Measurements from ENCODE around the gene GTF3C1.

The GTF3C1 gene

GRCh38 chr16:27472091-27473020, 77.4 kb downstream of the GTF3C1 start:
- DNase-seq (ENCODE audit: low read depth, low spot score): peak; percentile 34
- no peak for TF ChIP-seq CTCF (IDR thresholded peaks at IDR 0.05; ENCODE audit: low read depth, low read length)
- in situ Hi-C loops (cut with HindIII; ENCODE audit: low sequenced_read_pairs): no loop called here
- no peak overlapping the region for H3K4me3 ChIP-seq (ENCODE audit: low read depth, low read length)

GRCh38 chr16:27471661-27472060, 78.1 kb downstream of the GTF3C1 start:
- in situ Hi-C loops (cut with HindIII; ENCODE audit: low sequenced_read_pairs): no loop called here
- no peak for TF ChIP-seq CTCF (IDR thresholded peaks at IDR 0.05; ENCODE audit: low read depth, low read length)
- no peak overlapping the region for H3K4me3 ChIP-seq (ENCODE audit: low read depth, low read length)
- no peak for DNase-seq (ENCODE audit: low read depth, low spot score)

- H3K4me3 ChIP-seq (ENCODE audit: low read depth, low read length): no peak overlapping the region
- peak; percentile 65 for DNase-seq (ENCODE audit: low read depth, low spot score)
- in situ Hi-C loops (cut with HindIII; ENCODE audit: low sequenced_read_pairs): no loop called here
- peak; percentile 5 for TF ChIP-seq CTCF (IDR thresholded peaks at IDR 0.05; ENCODE audit: low read depth, low read length)
Measured at GRCh38 chr16:27470567-27471431, 78.9 kb downstream of the GTF3C1 start.

- no peak overlapping the region for H3K4me3 ChIP-seq (ENCODE audit: low read depth, low read length)
- TF ChIP-seq CTCF (IDR thresholded peaks at IDR 0.05; ENCODE audit: low read depth, low read length): no peak
- in situ Hi-C loops (cut with HindIII; ENCODE audit: low sequenced_read_pairs): no loop called here
- no peak for DNase-seq (ENCODE audit: low read depth, low spot score)
Measured at GRCh38 chr16:27468941-27469531, 80.7 kb downstream of the GTF3C1 start.

- TF ChIP-seq CTCF (IDR thresholded peaks at IDR 0.05; ENCODE audit: low read depth, low read length): no peak
- H3K4me3 ChIP-seq (ENCODE audit: low read depth, low read length): no peak overlapping the region
- in situ Hi-C loops (cut with HindIII; ENCODE audit: low sequenced_read_pairs): no loop called here
- no peak for DNase-seq (ENCODE audit: low read depth, low spot score)
Measured at GRCh38 chr16:27465483-27465879, 84.2 kb downstream of the GTF3C1 start.
